Ishikawa (cell line): ENCODE data around the gene ZMYND10.

Experiments
- CEBPB ChIP-seq: IDR thresholded peaks from 2 replicates; pipeline ENCODE4 v1.6.1; 2012
- CREB1 ChIP-seq: IDR thresholded peaks from 2 replicates; pipeline ENCODE4 v1.6.1; 2012; ENCODE audit warnings: low read depth
- EGR1 ChIP-seq: IDR thresholded peaks from 2 replicates; pipeline ENCODE4 v1.6.1; 2012
- EP300 ChIP-seq: IDR thresholded peaks from 2 replicates; pipeline ENCODE4 v1.6.1; 2012; ENCODE audit warnings: borderline replicate concordance
- FOXM1 ChIP-seq: IDR thresholded peaks from 2 replicates; pipeline ENCODE4 v1.6.1; 2012; ENCODE audit warnings: low read depth, borderline replicate concordance
- NFIC ChIP-seq: IDR thresholded peaks from 2 replicates; pipeline ENCODE4 v1.6.1; 2012
- RAD21 ChIP-seq: IDR thresholded peaks from 2 replicates; pipeline ENCODE4 v1.6.1; 2012; ENCODE audit warnings: low read depth
- TAF1 ChIP-seq: IDR thresholded peaks from 2 replicates; pipeline ENCODE4 v1.6.1; 2012; ENCODE audit warnings: low read depth, mild to moderate bottlenecking
- TCF12 ChIP-seq: IDR thresholded peaks from 2 replicates; pipeline ENCODE4 v1.6.1; 2012; ENCODE audit warnings: low read depth
- TEAD4 ChIP-seq: IDR thresholded peaks from 2 replicates; pipeline ENCODE4 v1.6.1; 2012
- YY1 ChIP-seq: IDR thresholded peaks from 2 replicates; pipeline ENCODE4 v1.6.1; 2012; ENCODE audit warnings: low read depth
- ZBTB7A ChIP-seq: IDR thresholded peaks from 2 replicates; pipeline ENCODE4 v1.6.1; 2012; ENCODE audit warnings: low read depth
- TF ChIP-seq, protein P1 (sequence below): IDR thresholded peaks from 2 replicates; pipeline ENCODE4 v1.6.1; 2012; ENCODE audit warnings: low read depth, mild to moderate bottlenecking
- TF ChIP-seq, protein P2 (sequence below): IDR thresholded peaks from 2 replicates; pipeline ENCODE4 v1.6.1; 2012
- TF ChIP-seq, protein P3 (sequence below): IDR thresholded peaks from 2 replicates; pipeline ENCODE4 v1.6.1; 2012

Gene ZMYND10

GRCh38 chr3:50339485-50340146, 5.9 kb downstream of the ZMYND10 start:
- TF ChIP-seq, protein P1, sequence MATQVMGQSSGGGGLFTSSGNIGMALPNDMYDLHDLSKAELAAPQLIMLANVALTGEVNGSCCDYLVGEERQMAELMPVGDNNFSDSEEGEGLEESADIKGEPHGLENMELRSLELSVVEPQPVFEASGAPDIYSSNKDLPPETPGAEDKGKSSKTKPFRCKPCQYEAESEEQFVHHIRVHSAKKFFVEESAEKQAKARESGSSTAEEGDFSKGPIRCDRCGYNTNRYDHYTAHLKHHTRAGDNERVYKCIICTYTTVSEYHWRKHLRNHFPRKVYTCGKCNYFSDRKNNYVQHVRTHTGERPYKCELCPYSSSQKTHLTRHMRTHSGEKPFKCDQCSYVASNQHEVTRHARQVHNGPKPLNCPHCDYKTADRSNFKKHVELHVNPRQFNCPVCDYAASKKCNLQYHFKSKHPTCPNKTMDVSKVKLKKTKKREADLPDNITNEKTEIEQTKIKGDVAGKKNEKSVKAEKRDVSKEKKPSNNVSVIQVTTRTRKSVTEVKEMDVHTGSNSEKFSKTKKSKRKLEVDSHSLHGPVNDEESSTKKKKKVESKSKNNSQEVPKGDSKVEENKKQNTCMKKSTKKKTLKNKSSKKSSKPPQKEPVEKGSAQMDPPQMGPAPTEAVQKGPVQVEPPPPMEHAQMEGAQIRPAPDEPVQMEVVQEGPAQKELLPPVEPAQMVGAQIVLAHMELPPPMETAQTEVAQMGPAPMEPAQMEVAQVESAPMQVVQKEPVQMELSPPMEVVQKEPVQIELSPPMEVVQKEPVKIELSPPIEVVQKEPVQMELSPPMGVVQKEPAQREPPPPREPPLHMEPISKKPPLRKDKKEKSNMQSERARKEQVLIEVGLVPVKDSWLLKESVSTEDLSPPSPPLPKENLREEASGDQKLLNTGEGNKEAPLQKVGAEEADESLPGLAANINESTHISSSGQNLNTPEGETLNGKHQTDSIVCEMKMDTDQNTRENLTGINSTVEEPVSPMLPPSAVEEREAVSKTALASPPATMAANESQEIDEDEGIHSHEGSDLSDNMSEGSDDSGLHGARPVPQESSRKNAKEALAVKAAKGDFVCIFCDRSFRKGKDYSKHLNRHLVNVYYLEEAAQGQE = no peak
- TF ChIP-seq FOXM1 (no peak), TEAD4 (no peak), YY1 (no peak), EGR1 (no peak), EP300 (no peak), RAD21 (no peak), CEBPB (no peak), ZBTB7A (no peak), NFIC (no peak), TCF12 (no peak), TAF1 (no peak), CREB1 (no peak)
- TF ChIP-seq, protein P2, sequence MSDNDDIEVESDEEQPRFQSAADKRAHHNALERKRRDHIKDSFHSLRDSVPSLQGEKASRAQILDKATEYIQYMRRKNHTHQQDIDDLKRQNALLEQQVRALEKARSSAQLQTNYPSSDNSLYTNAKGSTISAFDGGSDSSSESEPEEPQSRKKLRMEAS = no peak
- TF ChIP-seq, protein P3, sequence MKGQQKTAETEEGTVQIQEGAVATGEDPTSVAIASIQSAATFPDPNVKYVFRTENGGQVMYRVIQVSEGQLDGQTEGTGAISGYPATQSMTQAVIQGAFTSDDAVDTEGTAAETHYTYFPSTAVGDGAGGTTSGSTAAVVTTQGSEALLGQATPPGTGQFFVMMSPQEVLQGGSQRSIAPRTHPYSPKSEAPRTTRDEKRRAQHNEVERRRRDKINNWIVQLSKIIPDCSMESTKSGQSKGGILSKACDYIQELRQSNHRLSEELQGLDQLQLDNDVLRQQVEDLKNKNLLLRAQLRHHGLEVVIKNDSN = no peak

GRCh38 chr3:50338965-50339364, 6.6 kb downstream of the ZMYND10 start:
- TF ChIP-seq, protein P3 = no peak
- TF ChIP-seq RAD21 (no peak), CEBPB (no peak), EP300 (no peak), ZBTB7A (no peak), YY1 (no peak), CREB1 (no peak), NFIC (no peak), TAF1 (no peak), FOXM1 (no peak), EGR1 (no peak), TCF12 (no peak)
- TF ChIP-seq, protein P2 = no peak

GRCh38 chr3:50337175-50337861, 8.2 kb downstream of the ZMYND10 start:
- TF ChIP-seq TEAD4 (0 out of 2 replicates have a peak, but pooled peaks have one; percentile 7), CEBPB (no peak), EGR1 (peak; percentile 87), FOXM1 (0 out of 2 replicates have a peak, but pooled peaks have one; percentile 18), TCF12 (no peak; the same call in 1 of the 2 replicates), NFIC (0 out of 2 replicates have a peak, but pooled peaks have one; percentile 10), CREB1 (no peak; the same call in none of the 2 replicates), YY1 (no peak; the same call in 1 of the 2 replicates), TAF1 (peak; percentile 73), EP300 (no peak), RAD21 (no peak), ZBTB7A (peak; percentile 28; the same call in 1 of the 2 replicates)
- TF ChIP-seq, protein P2 = peak; percentile 94
- TF ChIP-seq, protein P3 = no peak
- TF ChIP-seq, protein P1 = no peak

- no peak for TF ChIP-seq CREB1
- TF ChIP-seq NFIC = no peak
- no peak for TF ChIP-seq YY1
- TF ChIP-seq TAF1 = no peak
These were observed 8.9 kb downstream of the ZMYND10 start for GRCh38 chr3:50336452-50337174.
